ENCODE measurements around the gene LDAH.

The LDAH gene

DNA sequence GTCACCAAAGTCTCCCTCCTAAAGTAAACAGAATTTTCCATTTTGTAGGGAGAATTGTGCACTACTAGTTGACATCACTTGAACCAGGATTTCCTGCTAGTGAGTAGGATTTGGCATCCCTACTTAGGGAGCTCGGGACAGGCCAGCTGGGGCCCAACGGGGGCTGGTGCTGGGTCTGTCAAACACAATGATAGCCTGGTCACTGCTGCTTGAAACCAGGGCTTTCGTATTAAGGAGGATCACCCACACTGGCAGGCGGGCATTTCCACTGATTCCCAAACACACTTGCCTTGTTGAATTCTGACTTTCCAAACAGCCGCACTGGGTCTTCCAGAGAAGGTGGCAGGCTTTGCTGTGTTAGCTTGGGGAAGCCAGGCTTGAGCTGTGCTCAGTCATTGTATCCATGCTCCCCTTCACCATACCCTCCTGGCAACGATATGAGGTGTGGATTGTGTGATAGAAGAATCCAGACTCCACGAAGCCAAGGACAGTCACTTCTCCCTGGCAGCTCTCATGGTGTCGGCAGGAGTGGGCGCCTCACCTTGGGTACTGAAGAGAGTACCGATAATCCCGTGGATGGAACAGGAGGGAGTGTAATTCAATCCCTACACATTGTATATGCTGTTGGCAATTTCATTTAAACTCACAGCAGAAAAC is 148.5 kb downstream of the LDAH start:
- CTCF ChIA-PET: interaction anchor here (0.9 to 13.6 kb wide), 7 partner anchors 9 to 288 kb away, joined by 3 to 107 read pairs (median 10); partner anchors contain the start of gene HS1BP3
- peaks cover 0 to 53% (median 29%) of the 10 kb centered on the region in 5 experiments for H3K27me3 ChIP-seq (replicated peaks in 2 of 5; ENCODE audit: control insufficient read depth in 4 of 5, insufficient read depth in 5 of 5, low read length in 4 of 5)
- WGBS (ENCODE audit: insufficient coverage): 91% methylated on average over 4 of the region's 11 CpGs
- no peak for DNase-seq
- peaks cover 0 to 2% (median 0%) of the 10 kb centered on the region in 4 experiments for H3K36me3 ChIP-seq (ENCODE audit: control insufficient read depth in 4 of 4, insufficient read depth in 4 of 4, low read length in 3 of 4)
- H3K27ac ChIP-seq (ENCODE audit: insufficient read depth in 1 of 2, low read depth in 1 of 2, low read length in 2 of 2, poor library complexity in 1 of 2, severe bottlenecking in 2 of 2): no peak overlapping the region
- no peaks in the 10 kb centered on the region for H3K9me3 ChIP-seq (ENCODE audit: control extremely low read depth in 1 of 5, control insufficient read depth in 4 of 5, insufficient read depth in 2 of 5, low read depth in 1 of 5, low read length in 4 of 5)
- no peak overlapping the region for H3K4me3 ChIP-seq (ENCODE audit: control insufficient read depth in 1 of 7, extremely low read depth in 1 of 7, insufficient read depth in 4 of 7, low read depth in 2 of 7, low read length in 6 of 7)
- H3K4me1 ChIP-seq (ENCODE audit: control extremely low read depth in 1 of 4, control insufficient read depth in 4 of 4, insufficient read depth in 4 of 4, low read length in 3 of 4): peaks cover 0 to 21% (median 17%) of the 10 kb centered on the region in 4 experiments
- POLR2A ChIA-PET: no interaction called here

DNA sequence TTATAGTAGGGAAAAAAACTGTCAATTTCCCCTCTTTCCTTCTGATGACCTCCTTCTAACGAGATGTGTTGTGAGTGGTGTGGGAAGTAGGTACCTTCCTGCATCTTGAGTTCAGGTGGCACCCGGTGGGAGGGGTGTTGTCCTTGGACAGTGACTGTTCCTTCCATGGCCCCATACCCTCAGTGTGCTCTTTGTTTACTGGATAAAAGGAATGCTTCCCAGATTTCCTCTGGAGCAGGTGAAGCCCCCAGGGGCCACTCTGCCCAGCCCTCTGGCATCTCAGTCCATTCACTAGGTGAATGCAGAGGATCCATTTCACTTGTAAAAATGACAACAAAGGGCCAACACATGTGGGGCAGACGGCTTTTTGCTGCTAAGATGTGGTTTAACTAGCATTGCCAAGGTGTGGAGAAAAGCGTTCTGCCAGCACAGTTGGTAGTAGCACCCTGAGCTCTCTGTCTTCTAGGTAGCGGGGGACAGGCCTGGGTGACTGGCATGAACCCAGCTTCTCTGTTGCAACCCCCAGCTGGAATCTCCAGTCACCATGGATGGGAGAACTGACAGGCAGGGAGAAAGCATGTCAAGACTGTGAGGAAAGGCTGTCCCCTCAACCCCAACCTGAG is 149.1 kb downstream of the LDAH start:
- no peak for DNase-seq
- H3K4me1 ChIP-seq (ENCODE audit: control extremely low read depth in 1 of 4, control insufficient read depth in 4 of 4, insufficient read depth in 4 of 4, low read length in 3 of 4): peaks cover 0 to 23% (median 20%) of the 10 kb centered on the region in 4 experiments
- no peak overlapping the region for H3K27ac ChIP-seq (ENCODE audit: insufficient read depth in 1 of 2, low read depth in 1 of 2, low read length in 2 of 2, poor library complexity in 1 of 2, severe bottlenecking in 2 of 2)
- WGBS (ENCODE audit: insufficient coverage): 100% methylated on average over 3 of the region's 5 CpGs
- POLR2A ChIA-PET: no interaction called here
- H3K27me3 ChIP-seq (replicated peaks in 2 of 5; ENCODE audit: control insufficient read depth in 4 of 5, insufficient read depth in 5 of 5, low read length in 4 of 5): peaks cover 0 to 60% (median 32%) of the 10 kb centered on the region in 5 experiments
- H3K9me3 ChIP-seq (ENCODE audit: control extremely low read depth in 1 of 5, control insufficient read depth in 4 of 5, insufficient read depth in 2 of 5, low read depth in 1 of 5, low read length in 4 of 5): no peaks in the 10 kb centered on the region
- no peak overlapping the region for H3K4me3 ChIP-seq (ENCODE audit: control insufficient read depth in 1 of 7, extremely low read depth in 1 of 7, insufficient read depth in 4 of 7, low read depth in 2 of 7, low read length in 6 of 7)
- no peaks in the 10 kb centered on the region for H3K36me3 ChIP-seq (ENCODE audit: control insufficient read depth in 4 of 4, insufficient read depth in 4 of 4, low read length in 3 of 4)
- CTCF ChIA-PET: interaction anchor here (0.9 to 13.6 kb wide), 6 partner anchors 8 to 289 kb away, joined by 3 to 107 read pairs (median 6); partner anchors contain the start of gene HS1BP3

DNA sequence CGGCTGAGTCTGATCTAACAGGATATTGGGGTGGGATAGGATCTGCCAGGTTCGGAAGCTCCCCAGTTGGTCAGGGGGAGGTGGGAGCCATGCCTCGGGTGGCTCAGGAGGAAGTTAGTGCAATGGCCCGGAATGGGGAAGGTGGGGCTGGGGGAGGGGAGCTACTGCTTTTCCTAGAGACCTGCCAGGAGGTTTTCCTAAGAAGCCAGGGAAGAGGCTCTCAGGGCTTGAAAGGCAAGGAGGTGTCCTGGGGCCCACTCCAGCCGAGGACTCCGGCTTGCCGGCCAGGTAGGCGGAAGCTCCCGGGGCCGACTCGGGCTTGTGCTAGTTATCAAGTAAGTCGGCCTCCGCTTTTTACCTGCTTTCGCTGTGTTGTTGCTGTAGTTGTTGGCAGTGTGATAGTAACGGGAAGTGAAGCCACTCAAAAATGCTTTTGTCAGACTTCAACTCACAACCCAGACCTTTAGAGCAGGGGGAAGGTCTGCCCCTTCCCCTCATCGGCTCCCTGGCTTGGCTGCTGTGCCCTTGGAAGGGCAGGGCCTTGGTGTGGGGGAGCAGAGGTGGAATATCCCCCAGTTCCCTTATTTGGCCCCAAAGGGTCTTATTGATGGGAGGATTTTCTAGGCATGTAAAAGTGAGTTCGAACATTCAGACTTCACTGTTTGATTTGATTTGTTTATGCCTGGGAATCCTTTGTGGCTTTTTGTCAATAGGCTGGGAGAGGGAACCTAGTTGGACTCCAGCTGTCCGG is 150.5 kb downstream of the LDAH start:
- Histone ChIP-seq H3K4me3 (ENCODE audit: control insufficient read depth in 1 of 7, extremely low read depth in 1 of 7, insufficient read depth in 4 of 7, low read depth in 2 of 7, low read length in 6 of 7) (no peak overlapping the region), H3K27ac (ENCODE audit: insufficient read depth in 1 of 2, low read depth in 1 of 2, low read length in 2 of 2, poor library complexity in 1 of 2, severe bottlenecking in 2 of 2) (no peak overlapping the region), H3K4me1 (ENCODE audit: control extremely low read depth in 1 of 4, control insufficient read depth in 4 of 4, insufficient read depth in 4 of 4, low read length in 3 of 4) (peaks cover 0 to 36% (median 22%) of the 10 kb centered on the region in 4 experiments), H3K36me3 (ENCODE audit: control insufficient read depth in 4 of 4, insufficient read depth in 4 of 4, low read length in 3 of 4) (no peaks in the 10 kb centered on the region), H3K9me3 (ENCODE audit: control extremely low read depth in 1 of 5, control insufficient read depth in 4 of 5, insufficient read depth in 2 of 5, low read depth in 1 of 5, low read length in 4 of 5) (no peaks in the 10 kb centered on the region), H3K27me3 (replicated peaks in 2 of 5; ENCODE audit: control insufficient read depth in 4 of 5, insufficient read depth in 5 of 5, low read length in 4 of 5) (peaks cover 0 to 74% (median 42%) of the 10 kb centered on the region in 5 experiments)
- ChIA-PET CTCF (interaction anchor here (0.7 to 13.6 kb wide), 5 partner anchors 9 to 406 kb away, joined by 3 to 107 read pairs (median 3); no protein-coding TSS in a partner anchor), POLR2A (no interaction called here)
- 44% methylated on average over 5 of the region's 18 CpGs for WGBS (ENCODE audit: insufficient coverage)
- DNase-seq: no peak

DNA sequence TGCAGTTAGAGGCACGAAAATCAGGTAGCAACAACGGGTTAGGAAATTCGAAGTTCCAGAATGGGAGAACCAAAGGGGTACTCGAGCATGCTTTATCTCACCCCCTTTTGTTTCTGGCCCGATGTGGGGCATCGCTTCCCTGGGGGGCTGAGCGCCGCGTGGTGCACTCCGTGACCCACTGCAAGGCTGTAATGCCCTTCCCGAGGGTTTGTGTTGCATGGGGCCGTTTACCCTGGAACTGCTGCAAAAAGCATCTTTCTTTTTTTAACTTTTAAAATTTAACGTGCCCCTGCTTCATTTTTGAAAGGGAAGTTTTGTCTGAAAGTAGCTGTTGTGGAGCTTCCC is 151.2 kb downstream of the LDAH start:
- H3K9me3 ChIP-seq (ENCODE audit: control extremely low read depth in 1 of 5, control insufficient read depth in 4 of 5, insufficient read depth in 2 of 5, low read depth in 1 of 5, low read length in 4 of 5): no peaks in the 10 kb centered on the region
- ChIA-PET POLR2A (no interaction called here), CTCF (interaction anchor here (0.7 to 13.6 kb wide), 3 partner anchors 10 to 407 kb away, joined by 3 to 107 read pairs (median 5); no protein-coding TSS in a partner anchor)
- H3K36me3 ChIP-seq (ENCODE audit: control insufficient read depth in 4 of 4, insufficient read depth in 4 of 4, low read length in 3 of 4): no peaks in the 10 kb centered on the region
- no peak overlapping the region for H3K4me3 ChIP-seq (ENCODE audit: control insufficient read depth in 1 of 7, extremely low read depth in 1 of 7, insufficient read depth in 4 of 7, low read depth in 2 of 7, low read length in 6 of 7)
- H3K27me3 ChIP-seq (replicated peaks in 2 of 5; ENCODE audit: control insufficient read depth in 4 of 5, insufficient read depth in 5 of 5, low read length in 4 of 5): peaks cover 0 to 76% (median 42%) of the 10 kb centered on the region in 5 experiments
- DNase-seq: no peak
- 20% methylated on average over 10 of the region's 13 CpGs for WGBS (ENCODE audit: insufficient coverage)
- H3K27ac ChIP-seq (ENCODE audit: insufficient read depth in 1 of 2, low read depth in 1 of 2, low read length in 2 of 2, poor library complexity in 1 of 2, severe bottlenecking in 2 of 2): no peak overlapping the region
- H3K4me1 ChIP-seq (ENCODE audit: control extremely low read depth in 1 of 4, control insufficient read depth in 4 of 4, insufficient read depth in 4 of 4, low read length in 3 of 4): peaks cover 0 to 37% (median 24%) of the 10 kb centered on the region in 4 experiments

DNA sequence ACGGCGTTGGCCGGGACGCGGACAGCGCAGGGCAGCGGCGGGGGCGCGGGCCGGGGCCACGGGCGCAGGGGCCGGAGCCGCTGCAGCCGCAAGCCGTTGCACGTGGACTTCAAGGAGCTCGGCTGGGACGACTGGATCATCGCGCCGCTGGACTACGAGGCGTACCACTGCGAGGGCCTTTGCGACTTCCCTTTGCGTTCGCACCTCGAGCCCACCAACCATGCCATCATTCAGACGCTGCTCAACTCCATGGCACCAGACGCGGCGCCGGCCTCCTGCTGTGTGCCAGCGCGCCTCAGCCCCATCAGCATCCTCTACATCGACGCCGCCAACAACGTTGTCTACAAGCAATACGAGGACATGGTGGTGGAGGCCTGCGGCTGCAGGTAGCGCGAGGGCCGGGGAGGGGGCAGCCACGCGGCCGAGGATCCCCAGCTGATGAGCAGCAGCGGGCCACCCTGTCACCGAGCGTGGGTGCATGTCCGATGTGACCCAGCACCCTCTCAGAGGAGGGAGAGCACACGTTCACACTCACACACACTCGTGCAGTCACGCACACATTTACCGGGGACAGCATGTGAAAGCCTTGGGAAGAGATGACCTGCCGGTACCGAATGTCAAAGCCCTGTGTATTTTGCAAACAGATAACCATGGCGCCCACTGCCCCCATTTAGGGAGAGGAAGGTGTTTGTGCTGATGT is 151.7 kb downstream of the LDAH start:
- Histone ChIP-seq H3K9me3 (ENCODE audit: control extremely low read depth in 1 of 5, control insufficient read depth in 4 of 5, insufficient read depth in 2 of 5, low read depth in 1 of 5, low read length in 4 of 5) (no peaks in the 10 kb centered on the region), H3K36me3 (ENCODE audit: control insufficient read depth in 4 of 4, insufficient read depth in 4 of 4, low read length in 3 of 4) (no peaks in the 10 kb centered on the region), H3K27me3 (replicated peaks in 2 of 5; ENCODE audit: control insufficient read depth in 4 of 5, insufficient read depth in 5 of 5, low read length in 4 of 5) (peaks cover 0 to 81% (median 42%) of the 10 kb centered on the region in 5 experiments), H3K4me1 (ENCODE audit: control extremely low read depth in 1 of 4, control insufficient read depth in 4 of 4, insufficient read depth in 4 of 4, low read length in 3 of 4) (peaks cover 0 to 41% (median 29%) of the 10 kb centered on the region in 4 experiments), H3K4me3 (ENCODE audit: control insufficient read depth in 1 of 7, extremely low read depth in 1 of 7, insufficient read depth in 4 of 7, low read depth in 2 of 7, low read length in 6 of 7) (no peak overlapping the region), H3K27ac (ENCODE audit: insufficient read depth in 1 of 2, low read depth in 1 of 2, low read length in 2 of 2, poor library complexity in 1 of 2, severe bottlenecking in 2 of 2) (no peak overlapping the region)
- 21% methylated on average over 59 of the region's 60 CpGs for WGBS (ENCODE audit: insufficient coverage)
- CTCF ChIA-PET: interaction anchor here (2.3 kb wide), 1 partner anchor 10 kb away, joined by 14 read pairs; no protein-coding TSS in a partner anchor
- POLR2A ChIA-PET: no interaction called here
- peak in 2 of 3 donors; percentile 33 to 45 for DNase-seq

DNA sequence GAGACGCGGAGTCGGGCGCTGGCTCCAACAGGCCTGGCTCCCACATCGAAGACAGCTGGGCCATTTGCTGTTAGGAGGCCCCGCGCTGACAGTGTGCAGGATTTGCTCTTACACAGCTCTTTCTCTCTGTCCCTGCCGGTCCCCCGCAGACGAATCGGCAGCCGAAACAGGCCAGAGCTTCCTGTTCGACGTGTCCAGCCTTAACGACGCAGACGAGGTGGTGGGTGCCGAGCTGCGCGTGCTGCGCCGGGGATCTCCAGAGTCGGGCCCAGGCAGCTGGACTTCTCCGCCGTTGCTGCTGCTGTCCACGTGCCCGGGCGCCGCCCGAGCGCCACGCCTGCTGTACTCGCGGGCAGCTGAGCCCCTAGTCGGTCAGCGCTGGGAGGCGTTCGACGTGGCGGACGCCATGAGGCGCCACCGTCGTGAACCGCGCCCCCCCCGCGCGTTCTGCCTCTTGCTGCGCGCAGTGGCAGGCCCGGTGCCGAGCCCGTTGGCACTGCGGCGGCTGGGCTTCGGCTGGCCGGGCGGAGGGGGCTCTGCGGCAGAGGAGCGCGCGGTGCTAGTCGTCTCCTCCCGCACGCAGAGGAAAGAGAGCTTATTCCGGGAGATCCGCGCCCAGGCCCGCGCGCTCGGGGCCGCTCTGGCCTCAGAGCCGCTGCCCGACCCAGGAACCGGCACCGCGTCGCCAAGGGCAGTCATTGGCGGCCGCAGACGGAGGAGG is 152.4 kb downstream of the LDAH start:
- ChIA-PET CTCF (interaction anchor here (0.8 to 2.3 kb wide), 2 partner anchors 9 to 22 kb away, joined by 4 to 14 read pairs; no protein-coding TSS in a partner anchor), POLR2A (no interaction called here)
- peak in 1 of 3 donors; percentile 45 for DNase-seq
- no peak overlapping the region for H3K4me3 ChIP-seq (ENCODE audit: control insufficient read depth in 1 of 7, extremely low read depth in 1 of 7, insufficient read depth in 4 of 7, low read depth in 2 of 7, low read length in 6 of 7)
- no peaks in the 10 kb centered on the region for H3K9me3 ChIP-seq (ENCODE audit: control extremely low read depth in 1 of 5, control insufficient read depth in 4 of 5, insufficient read depth in 2 of 5, low read depth in 1 of 5, low read length in 4 of 5)
- H3K36me3 ChIP-seq (ENCODE audit: control insufficient read depth in 4 of 4, insufficient read depth in 4 of 4, low read length in 3 of 4): no peaks in the 10 kb centered on the region
- peaks cover 0 to 88% (median 43%) of the 10 kb centered on the region in 5 experiments for H3K27me3 ChIP-seq (replicated peaks in 2 of 5; ENCODE audit: control insufficient read depth in 4 of 5, insufficient read depth in 5 of 5, low read length in 4 of 5)
- WGBS (ENCODE audit: insufficient coverage): 24% methylated on average over 83 of the region's 83 CpGs
- no peak overlapping the region for H3K27ac ChIP-seq (ENCODE audit: insufficient read depth in 1 of 2, low read depth in 1 of 2, low read length in 2 of 2, poor library complexity in 1 of 2, severe bottlenecking in 2 of 2)
- H3K4me1 ChIP-seq (ENCODE audit: control extremely low read depth in 1 of 4, control insufficient read depth in 4 of 4, insufficient read depth in 4 of 4, low read length in 3 of 4): peaks cover 0 to 41% (median 36%) of the 10 kb centered on the region in 4 experiments
